IMR-90 (cell line): ENCODE data around the gene DCP2. TPM values are rescaled to one million over a fixed set of nuclear protein-coding genes. Genes with fewer than 3 reads are reported as not detected.

Source experiments
- ATAC-seq: fragments of 200-7000 bp; cut with Tn5 transposase; 2 replicates; pipeline ENCODE4 v1.9.1; 2020; ENCODE audit warnings: low read depth, mild to moderate bottlenecking, moderate library complexity
- BruUV-seq: library from RNA; stranded (reverse); fragments of 400-500 nt; replicated peaks from 2 replicates; lab custom pipeline; 2021; lab: Mats Ljungman, UMichigan
- CTCF ChIA-PET: fragments of 300-600 bp; formaldehyde crosslinking; extraction: SDS; loops from one replicate; lab custom pipeline; 2021; ENCODE audit warnings: antibody characterized with exemption; lab: Yijun Ruan, JAX
- POLR2A ChIA-PET: fragments of 300-600 bp; sonication (Branson Sonifier 250); formaldehyde crosslinking; loops from one replicate; lab custom pipeline; 2022; ENCODE audit warnings: antibody characterized with exemption; ENCODE audit not compliant: unreplicated experiment; lab: Charles Lee
- DNase-seq: peaks from one replicate; pipeline ENCODE4 v3.0.0; 2013
- H2AFZ ChIP-seq: replicated peaks from 2 replicates; pipeline ENCODE3; 2013; ENCODE audit warnings: low read length, mild to moderate bottlenecking; ENCODE audit not compliant: poor library complexity
- H2AK5ac ChIP-seq: 2 replicates; pipeline ENCODE4 v1.6.1; 2013; ENCODE audit warnings: low read depth, low read length, inconsistent platforms
- H2AK9ac ChIP-seq: replicated peaks from 2 replicates; pipeline ENCODE3; 2013; ENCODE audit warnings: mild to moderate bottlenecking, low read depth, low read length, moderate library complexity; ENCODE audit not compliant: poor library complexity
- H2BK120ac ChIP-seq: 2 replicates; pipeline ENCODE4 v1.6.1; 2013; ENCODE audit warnings: low read depth, low read length, inconsistent platforms
- H2BK15ac ChIP-seq: 3 replicates; pipeline ENCODE4 v1.6.1; 2013; ENCODE audit warnings: low read depth, low read length, inconsistent platforms
- H2BK20ac ChIP-seq: 2 replicates; pipeline ENCODE4 v1.6.1; 2013; ENCODE audit warnings: low read depth, mild to moderate bottlenecking, inconsistent platforms, low read length, moderate library complexity
- H2BK5ac ChIP-seq: 2 replicates; pipeline ENCODE4 v1.6.1; 2013; ENCODE audit warnings: mild to moderate bottlenecking, low read depth, low read length, inconsistent platforms; ENCODE audit not compliant: poor library complexity, severe bottlenecking
- H3K14ac ChIP-seq: replicated peaks from 2 replicates; pipeline ENCODE4 v1.6.1; 2013; ENCODE audit warnings: low read depth, low read length, inconsistent platforms
- H3K18ac ChIP-seq: 2 replicates; pipeline ENCODE4 v1.6.1; 2013; ENCODE audit warnings: low read depth, low read length, control low read depth
- H3K23ac ChIP-seq: 2 replicates; pipeline ENCODE4 v1.6.1; 2013; ENCODE audit warnings: low read depth, low read length, inconsistent platforms
- H3K27ac ChIP-seq: 2 replicates; pipeline ENCODE4 v1.5.1; 2013; ENCODE audit warnings: mild to moderate bottlenecking, control low read depth, low read length; ENCODE audit not compliant: insufficient read depth
- H3K27me3 ChIP-seq: 2 replicates; pipeline ENCODE4 v1.6.1; 2013; ENCODE audit warnings: low read length; ENCODE audit not compliant: control insufficient read depth, insufficient read depth
- H3K36me3 ChIP-seq: 2 replicates; pipeline ENCODE4 v1.6.1; 2013; ENCODE audit warnings: low read length, mixed read lengths; ENCODE audit not compliant: control insufficient read depth, insufficient read depth
- H3K4ac ChIP-seq: 2 replicates; pipeline ENCODE4 v1.6.1; 2013; ENCODE audit warnings: low read depth, low read length, inconsistent platforms
- H3K4me1 ChIP-seq: 2 replicates; pipeline ENCODE4 v1.6.1; 2013; ENCODE audit warnings: low read length, mixed read lengths; ENCODE audit not compliant: control insufficient read depth, insufficient read depth
- H3K4me2 ChIP-seq: 2 replicates; pipeline ENCODE4 v1.6.1; 2013; ENCODE audit warnings: low read depth, mild to moderate bottlenecking, control low read depth, low read length, moderate library complexity
- H3K4me3 ChIP-seq: 2 replicates; pipeline ENCODE4 v1.5.1; 2013; ENCODE audit warnings: low read depth, mild to moderate bottlenecking, control low read depth, low read length, moderate library complexity; ENCODE audit not compliant: insufficient read depth
- H3K56ac ChIP-seq: 2 replicates; pipeline ENCODE4 v1.6.1; 2013; ENCODE audit warnings: low read length, inconsistent platforms; ENCODE audit not compliant: insufficient read depth; ENCODE audit errors: extremely low read depth
- H3K79me1 ChIP-seq, 2 experiments: 2 replicates each; pipeline ENCODE4 v1.6.1; 2013; ENCODE audit warnings: low read length in 2 of 2, inconsistent platforms in 1 of 2, low read depth in 1 of 2
- H3K9ac ChIP-seq: 2 replicates; pipeline ENCODE4 v1.6.1; 2013; ENCODE audit warnings: low read depth, low read length, control low read depth
- H3K9me1 ChIP-seq: 2 replicates; pipeline ENCODE4 v1.6.1; 2013; ENCODE audit warnings: low read length, inconsistent platforms; ENCODE audit not compliant: insufficient read depth
- H3K9me3 ChIP-seq: 2 replicates; pipeline ENCODE4 v1.6.1; 2013; ENCODE audit warnings: low read length; ENCODE audit not compliant: control insufficient read depth, insufficient read depth
- H4K20me1 ChIP-seq: 2 replicates; pipeline ENCODE4 v1.6.1; 2013; ENCODE audit warnings: low read length, inconsistent platforms; ENCODE audit not compliant: insufficient read depth
- H4K5ac ChIP-seq: 2 replicates; pipeline ENCODE4 v1.6.1; 2013; ENCODE audit warnings: mild to moderate bottlenecking, low read depth, low read length, control low read depth
- H4K8ac ChIP-seq, 2 experiments: 2 replicates each; pipeline ENCODE4 v1.6.1; 2013; ENCODE audit warnings: low read depth in 2 of 2, low read length in 2 of 2, control low read depth in 1 of 2, inconsistent platforms in 1 of 2
- H4K91ac ChIP-seq: 2 replicates; pipeline ENCODE4 v1.6.1; 2013; ENCODE audit warnings: low read depth, low read length, inconsistent platforms; ENCODE audit not compliant: insufficient read depth
- BHLHE40 ChIP-seq: fragments of 150-350 bp; IDR thresholded peaks from 2 replicates; pipeline ENCODE4 v1.6.1; 2016; ENCODE audit warnings: mild to moderate bottlenecking, low read depth, low read length
- CEBPB ChIP-seq: IDR thresholded peaks from 2 replicates; pipeline ENCODE4 v1.6.1; 2012; ENCODE audit warnings: low read depth, low read length, improper control_type of control experiment
- CHD1 ChIP-seq: IDR thresholded peaks from 2 replicates; pipeline ENCODE4 v1.6.1; 2012; ENCODE audit warnings: low read depth, low read length, improper control_type of control experiment
- FOS ChIP-seq: fragments of 150-350 bp; IDR thresholded peaks from 2 replicates; pipeline ENCODE4 v1.6.1; 2016; ENCODE audit warnings: low read depth, low read length
- MAFK ChIP-seq: IDR thresholded peaks from 2 replicates; pipeline ENCODE4 v1.6.1; 2012; ENCODE audit warnings: low read depth, low read length, improper control_type of control experiment
- MAZ ChIP-seq: IDR thresholded peaks from 2 replicates; pipeline ENCODE4 v1.6.1; 2012; ENCODE audit warnings: low read depth, mild to moderate bottlenecking, low read length, improper control_type of control experiment, moderate library complexity, borderline replicate concordance
- MXI1 ChIP-seq: IDR thresholded peaks from 2 replicates; pipeline ENCODE4 v1.6.1; 2012; ENCODE audit warnings: low read depth, mild to moderate bottlenecking, low read length, moderate library complexity, borderline replicate concordance
- NFE2L2 ChIP-seq: fragments of 150-350 bp; IDR thresholded peaks from 2 replicates; pipeline ENCODE4 v1.6.1; 2016; ENCODE audit warnings: low read depth, mild to moderate bottlenecking, low read length
- POLR2A ChIP-seq: IDR thresholded peaks from 2 replicates; pipeline ENCODE4 v1.6.1; 2012; ENCODE audit warnings: mild to moderate bottlenecking, low read depth, low read length
- RAD21 ChIP-seq: IDR thresholded peaks from 2 replicates; pipeline ENCODE4 v1.6.1; 2012; ENCODE audit warnings: low read length, improper control_type of control experiment
- RCOR1 ChIP-seq: IDR thresholded peaks from 2 replicates; pipeline ENCODE4 v1.6.1; 2012; ENCODE audit warnings: mild to moderate bottlenecking, low read length, improper control_type of control experiment; ENCODE audit not compliant: insufficient replicate concordance
- RFX5 ChIP-seq: IDR thresholded peaks from 2 replicates; pipeline ENCODE4 v1.8.0; 2012; ENCODE audit warnings: low read depth, mild to moderate bottlenecking, low read length, moderate library complexity
- SMC3 ChIP-seq: fragments of 150-350 bp; IDR thresholded peaks from 2 replicates; pipeline ENCODE4 v1.6.1; 2016; ENCODE audit warnings: low read depth, mild to moderate bottlenecking, antibody characterized with exemption, low read length, moderate library complexity
- WGBS, 2 experiments: methylation state at CpG; one replicate each; pipeline versions ENCODE4 v1.1.5 to v1.1.7; 2013; ENCODE audit warnings: missing lambda C conversion rate in 2 of 2; ENCODE audit not compliant: insufficient read length in 1 of 2; ENCODE audit errors: extremely low coverage in 2 of 2; 5-methylcytosine and 5-hydroxymethylcytosine counted together
- dilution Hi-C: fragments of 300-500 bp; cut with HindIII; formaldehyde crosslinking; loops from one replicate; pipeline ENCODE4 v1.14.3; 2018; ENCODE audit warnings: low sequenced_read_pairs; ENCODE audit not compliant: unreplicated experiment
- in situ Hi-C: fragments of 300-500 bp; cut with MboI; formaldehyde crosslinking; loops from 3 replicates; pipeline ENCODE4 v1.14.3; 2019; ENCODE audit warnings: low sequenced_read_pairs, inconsistent platforms, mixed read lengths
- intact Hi-C: fragments of 100-400 bp; cut with micrococcal nuclease; formaldehyde crosslinking; loops from 2 replicates; pipeline ENCODE4 v1.10.0; 2022
- polyA plus RNA-seq, 3 experiments: library from polyadenylated mRNA; depleted of rRNA; stranded (reverse); fragments of >200 nt; gene quantifications; 2 replicates each; pipeline ENCODE4 v1.2.3, GENCODE V29; 2012; ENCODE audit warnings: low replicate concordance in 1 of 3
- total RNA-seq: library from RNA; depleted of rRNA; stranded (reverse); fragments of >200 nt; gene quantifications from 2 replicates; pipeline ENCODE4 v1.2.3, GENCODE V29; 2012
- TF ChIP-seq, protein P1 (sequence below): fragments of 150-350 bp; IDR thresholded peaks from 2 replicates; pipeline ENCODE4 v1.6.1; 2017; ENCODE audit warnings: mild to moderate bottlenecking, antibody characterized with exemption, low read length, low read depth
- TF ChIP-seq, protein P2 (sequence below): conservative IDR thresholded peaks from 2 replicates; pipeline ENCODE4 v1.5.1; 2012; ENCODE audit warnings: mild to moderate bottlenecking, low read depth, low read length, improper control_type of control experiment
- TF ChIP-seq, protein P3 (sequence below): fragments of 150-350 bp; IDR thresholded peaks from 2 replicates; pipeline ENCODE4 v1.6.1; 2016; ENCODE audit warnings: low read depth, mild to moderate bottlenecking, low read length, moderate library complexity, borderline replicate concordance

The DCP2 gene
- total and polyA plus RNA-seq, 2 of the 4 experiments (the other 2 are of a cell fraction) = 6.9 to 18.6 TPM

DNA sequence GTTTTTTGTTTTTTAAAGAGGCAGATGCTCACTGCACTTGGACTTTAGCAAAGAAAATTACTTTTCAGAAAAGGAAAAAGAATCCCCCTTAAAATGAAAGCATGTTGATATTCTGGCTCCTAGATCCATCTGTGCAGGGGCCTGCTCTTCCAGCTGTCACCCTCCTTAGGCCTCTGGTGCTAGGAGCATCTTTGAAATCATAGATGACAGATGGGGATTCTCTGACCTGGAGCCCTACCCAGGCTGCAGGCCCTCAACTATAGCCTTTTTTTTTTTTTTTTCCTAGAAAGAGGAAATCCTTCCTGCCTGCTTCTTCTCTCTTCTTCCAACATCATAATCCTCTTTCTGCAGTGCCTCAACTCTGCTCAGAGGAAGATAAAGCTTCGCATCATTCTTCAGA is 16.3 kb upstream of the DCP2 start:
- intact Hi-C loops = loop anchor here (10.0 kb wide), 1 partner anchor 176 kb away; no protein-coding TSS in a partner anchor

More for the DNA sequence above, 16.3 kb upstream of the DCP2 start:
- Histone ChIP-seq H4K91ac (no peak overlapping the region), H3K27ac (no peak overlapping the region), H2BK5ac (no peak overlapping the region), H4K8ac (no peak overlapping the region), H3K4me3 (no peak overlapping the region), H3K4me2 (0 out of 2 replicates have a peak overlapping the region, but pooled peaks have one; percentile 10), H3K23ac (no peak overlapping the region), H2AFZ (no peak overlapping the region), H4K20me1 (peaks cover 11% of the 10 kb centered on the region), H3K14ac (no peak overlapping the region), H3K27me3 (no peaks in the 10 kb centered on the region), H3K9me3 (no peaks in the 10 kb centered on the region), H3K36me3 (no peaks in the 10 kb centered on the region), H3K9me1 (peaks cover 6% of the 10 kb centered on the region), H3K4ac (no peak overlapping the region), H2AK5ac (no peak overlapping the region), H3K79me1 (no peaks in the 10 kb centered on the region), H2BK120ac (no peak overlapping the region; the same call in 1 of the 2 replicates), H4K5ac (no peak overlapping the region), H3K56ac (no peak overlapping the region), H2AK9ac (no peak overlapping the region), H3K18ac (no peak overlapping the region), H2BK15ac (no peak overlapping the region), H2BK20ac (no peak overlapping the region), H3K9ac (no peak overlapping the region), H3K4me1 (peaks cover 19% of the 10 kb centered on the region)
- DNase-seq = no peak
- BruUV-seq = no TSS peak
- ATAC-seq = no peak
- ChIA-PET POLR2A (no interaction called here), CTCF (interaction anchor here (1.4 to 1.5 kb wide), 2 partner anchors 9 to 16 kb away, joined by 3 read pairs; partner anchors contain the start of gene DCP2)
- WGBS, 2 experiments = no CpG with 5 or more reads among the region's 1 CpG
- dilution Hi-C loops = no loop called here
- TF ChIP-seq RCOR1 (no peak), RFX5 (no peak), NFE2L2 (no peak), MAFK (no peak), POLR2A (no peak), MXI1 (no peak), FOS (no peak), BHLHE40 (no peak), RAD21 (no peak), CHD1 (no peak), CEBPB (no peak), SMC3 (no peak), MAZ (no peak)
- TF ChIP-seq, protein P1, sequence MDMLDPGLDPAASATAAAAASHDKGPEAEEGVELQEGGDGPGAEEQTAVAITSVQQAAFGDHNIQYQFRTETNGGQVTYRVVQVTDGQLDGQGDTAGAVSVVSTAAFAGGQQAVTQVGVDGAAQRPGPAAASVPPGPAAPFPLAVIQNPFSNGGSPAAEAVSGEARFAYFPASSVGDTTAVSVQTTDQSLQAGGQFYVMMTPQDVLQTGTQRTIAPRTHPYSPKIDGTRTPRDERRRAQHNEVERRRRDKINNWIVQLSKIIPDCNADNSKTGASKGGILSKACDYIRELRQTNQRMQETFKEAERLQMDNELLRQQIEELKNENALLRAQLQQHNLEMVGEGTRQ = no peak
- TF ChIP-seq, protein P2, sequence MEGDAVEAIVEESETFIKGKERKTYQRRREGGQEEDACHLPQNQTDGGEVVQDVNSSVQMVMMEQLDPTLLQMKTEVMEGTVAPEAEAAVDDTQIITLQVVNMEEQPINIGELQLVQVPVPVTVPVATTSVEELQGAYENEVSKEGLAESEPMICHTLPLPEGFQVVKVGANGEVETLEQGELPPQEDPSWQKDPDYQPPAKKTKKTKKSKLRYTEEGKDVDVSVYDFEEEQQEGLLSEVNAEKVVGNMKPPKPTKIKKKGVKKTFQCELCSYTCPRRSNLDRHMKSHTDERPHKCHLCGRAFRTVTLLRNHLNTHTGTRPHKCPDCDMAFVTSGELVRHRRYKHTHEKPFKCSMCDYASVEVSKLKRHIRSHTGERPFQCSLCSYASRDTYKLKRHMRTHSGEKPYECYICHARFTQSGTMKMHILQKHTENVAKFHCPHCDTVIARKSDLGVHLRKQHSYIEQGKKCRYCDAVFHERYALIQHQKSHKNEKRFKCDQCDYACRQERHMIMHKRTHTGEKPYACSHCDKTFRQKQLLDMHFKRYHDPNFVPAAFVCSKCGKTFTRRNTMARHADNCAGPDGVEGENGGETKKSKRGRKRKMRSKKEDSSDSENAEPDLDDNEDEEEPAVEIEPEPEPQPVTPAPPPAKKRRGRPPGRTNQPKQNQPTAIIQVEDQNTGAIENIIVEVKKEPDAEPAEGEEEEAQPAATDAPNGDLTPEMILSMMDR = no peak
- TF ChIP-seq, protein P3, sequence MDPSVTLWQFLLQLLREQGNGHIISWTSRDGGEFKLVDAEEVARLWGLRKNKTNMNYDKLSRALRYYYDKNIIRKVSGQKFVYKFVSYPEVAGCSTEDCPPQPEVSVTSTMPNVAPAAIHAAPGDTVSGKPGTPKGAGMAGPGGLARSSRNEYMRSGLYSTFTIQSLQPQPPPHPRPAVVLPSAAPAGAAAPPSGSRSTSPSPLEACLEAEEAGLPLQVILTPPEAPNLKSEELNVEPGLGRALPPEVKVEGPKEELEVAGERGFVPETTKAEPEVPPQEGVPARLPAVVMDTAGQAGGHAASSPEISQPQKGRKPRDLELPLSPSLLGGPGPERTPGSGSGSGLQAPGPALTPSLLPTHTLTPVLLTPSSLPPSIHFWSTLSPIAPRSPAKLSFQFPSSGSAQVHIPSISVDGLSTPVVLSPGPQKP = no peak
- in situ Hi-C loops = loop anchor here (25.0 kb wide), 1 partner anchor 398 kb away; no protein-coding TSS in a partner anchor
